ENCODE measurements around the gene STPG2. TPM values are rescaled to one million over a fixed set of nuclear protein-coding genes. Genes with fewer than 3 reads are reported as not detected.

STPG2 gene
- total and polyA plus RNA-seq, 10 donors = 0.03 to 2.0 (median 0.67) TPM; not detected in 1

- Histone ChIP-seq H3K27ac (no peak overlapping the region), H3K4me1 (no peaks in the 10 kb centered on the region), H3K27me3 (replicated peaks in 1 of 7) (no peaks in the 10 kb centered on the region), H3K36me3 (no peaks in the 10 kb centered on the region), H3K9me3 (peaks cover 0 to 48% (median 19%) of the 10 kb centered on the region in 8 donors), H3K4me3 (no peak overlapping the region)
- WGBS, 5 donors = 64 to 93% (median 71%) methylated on average over 2 of the region's 2 CpGs
- intact Hi-C loops (cut with DNase I; ENCODE audit: low total_unique reads) = no loop called here
- TF ChIP-seq POLR2A (IDR thresholded peaks at IDR 0.05) (no peak), POLR2AphosphoS5 (IDR thresholded peaks at IDR 0.05) (no peak), CTCF (IDR thresholded peaks at IDR 0.05 in 8 of 11, conservative IDR thresholded peaks at IDR 0.05 in 3 of 11) (no peak)
- DNase-seq = no peak
These were observed 189.9 kb downstream of the STPG2 start for GRCh38 chr4:97953171-97953941.

- no peak for DNase-seq
- no peak overlapping the region for H3K27ac ChIP-seq
- H3K4me1 ChIP-seq = no peaks in the 10 kb centered on the region
- peaks cover 0 to 51% (median 25%) of the 10 kb centered on the region in 8 donors for H3K9me3 ChIP-seq
- H3K27me3 ChIP-seq (replicated peaks in 1 of 7) = no peaks in the 10 kb centered on the region
- no peak for TF ChIP-seq POLR2A (IDR thresholded peaks at IDR 0.05)
- no peak for TF ChIP-seq CTCF (IDR thresholded peaks at IDR 0.05 in 8 of 11, conservative IDR thresholded peaks at IDR 0.05 in 3 of 11)
- TF ChIP-seq POLR2AphosphoS5 (IDR thresholded peaks at IDR 0.05) = no peak
- 75 to 88% (median 84%) methylated on average over 3 of the region's 3 CpGs for WGBS, 5 donors
- H3K36me3 ChIP-seq = no peaks in the 10 kb centered on the region
- intact Hi-C loops (cut with DNase I; ENCODE audit: low total_unique reads) = no loop called here
- H3K4me3 ChIP-seq = no peak overlapping the region
These were observed 190.5 kb downstream of the STPG2 start for GRCh38 chr4:97952763-97953162.

- DNase-seq = no peak
- no peak for TF ChIP-seq POLR2AphosphoS5 (IDR thresholded peaks at IDR 0.05)
- H3K27ac ChIP-seq = no peak overlapping the region
These were observed 192.4 kb downstream of the STPG2 start for GRCh38 chr4:97950836-97951235.

GRCh38 chr4:97942951-97943350 lies 200.3 kb downstream of the STPG2 start:
- intact Hi-C loops (cut with DNase I; ENCODE audit: low total_unique reads) = no loop called here
- no peaks in the 10 kb centered on the region for H3K27me3 ChIP-seq (replicated peaks in 1 of 7)
- no peak overlapping the region for H3K4me3 ChIP-seq
- H3K27ac ChIP-seq = no peak overlapping the region
- DNase-seq = no peak
- H3K4me1 ChIP-seq = no peaks in the 10 kb centered on the region
- H3K36me3 ChIP-seq = no peaks in the 10 kb centered on the region
- WGBS, 5 donors = 39 to 65% (median 60%) methylated on average over 1 of the region's 1 CpG
- peaks cover 0 to 61% (median 49%) of the 10 kb centered on the region in 8 donors for H3K9me3 ChIP-seq
- TF ChIP-seq POLR2AphosphoS5 (IDR thresholded peaks at IDR 0.05) = no peak
- TF ChIP-seq POLR2A (IDR thresholded peaks at IDR 0.05) = no peak
- TF ChIP-seq CTCF (IDR thresholded peaks at IDR 0.05 in 8 of 11, conservative IDR thresholded peaks at IDR 0.05 in 3 of 11) = no peak

More at GRCh38 chr4:97950836-97951235, 192.4 kb downstream of the STPG2 start:
- Histone ChIP-seq H3K27me3 (replicated peaks in 1 of 7) (no peaks in the 10 kb centered on the region), H3K4me3 (no peak overlapping the region), H3K36me3 (no peaks in the 10 kb centered on the region), H3K9me3 (peaks cover 0 to 59% (median 28%) of the 10 kb centered on the region in 8 donors), H3K4me1 (no peaks in the 10 kb centered on the region)
- intact Hi-C loops (cut with DNase I; ENCODE audit: low total_unique reads) = no loop called here

Data from spleen (tissue), 11 donors.